Esophagus squamous epithelium (tissue), 4 donors: ENCODE data around the gene MAGI1.

Source experiments
- POLR2A ChIP-seq, 4 donors: fragments of 450-650 bp; IDR thresholded peaks; one replicate each; pipeline ENCODE4 v1.6.1; 2017; ENCODE audit warnings: antibody characterized with exemption in 4 of 4, mild to moderate bottlenecking in 4 of 4, moderate library complexity in 3 of 4
- TF ChIP-seq, protein P1 (sequence below), 6 experiments: fragments of 450-650 bp in 4 of 6; fragments of 200-600 bp in 2 of 6; sonication (generic) in 2 of 6; IDR thresholded peaks; one replicate each; pipeline ENCODE4 v1.5.1; 2016 to 2019; ENCODE audit warnings: antibody characterized with exemption in 6 of 6, mild to moderate bottlenecking in 4 of 6, moderate library complexity in 4 of 6

DNA sequence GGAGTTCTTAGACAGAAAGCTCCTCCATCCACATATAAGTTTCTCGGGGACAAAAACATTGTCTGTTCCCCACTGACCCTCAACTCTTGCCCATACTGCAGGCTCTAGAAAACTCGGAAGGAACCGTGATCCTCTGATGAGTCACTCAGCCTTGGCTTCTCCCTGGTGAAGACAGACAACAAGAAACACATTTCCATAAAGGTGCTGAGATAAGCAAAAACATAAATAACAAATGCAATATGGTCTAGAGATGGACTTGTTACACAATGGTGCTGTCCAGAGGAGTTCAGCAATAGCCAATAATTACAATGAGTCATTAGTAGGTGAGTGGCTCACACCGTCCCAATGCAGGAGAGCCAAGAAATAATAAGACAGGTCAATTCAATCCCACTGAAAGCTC, 43.7 kb downstream of the MAGI1 start:
- TF ChIP-seq POLR2A (IDR thresholded peaks at IDR 0.05): no peak
- TF ChIP-seq, protein P1, sequence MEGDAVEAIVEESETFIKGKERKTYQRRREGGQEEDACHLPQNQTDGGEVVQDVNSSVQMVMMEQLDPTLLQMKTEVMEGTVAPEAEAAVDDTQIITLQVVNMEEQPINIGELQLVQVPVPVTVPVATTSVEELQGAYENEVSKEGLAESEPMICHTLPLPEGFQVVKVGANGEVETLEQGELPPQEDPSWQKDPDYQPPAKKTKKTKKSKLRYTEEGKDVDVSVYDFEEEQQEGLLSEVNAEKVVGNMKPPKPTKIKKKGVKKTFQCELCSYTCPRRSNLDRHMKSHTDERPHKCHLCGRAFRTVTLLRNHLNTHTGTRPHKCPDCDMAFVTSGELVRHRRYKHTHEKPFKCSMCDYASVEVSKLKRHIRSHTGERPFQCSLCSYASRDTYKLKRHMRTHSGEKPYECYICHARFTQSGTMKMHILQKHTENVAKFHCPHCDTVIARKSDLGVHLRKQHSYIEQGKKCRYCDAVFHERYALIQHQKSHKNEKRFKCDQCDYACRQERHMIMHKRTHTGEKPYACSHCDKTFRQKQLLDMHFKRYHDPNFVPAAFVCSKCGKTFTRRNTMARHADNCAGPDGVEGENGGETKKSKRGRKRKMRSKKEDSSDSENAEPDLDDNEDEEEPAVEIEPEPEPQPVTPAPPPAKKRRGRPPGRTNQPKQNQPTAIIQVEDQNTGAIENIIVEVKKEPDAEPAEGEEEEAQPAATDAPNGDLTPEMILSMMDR (IDR thresholded peaks at IDR 0.05): no peak
